Esophagus muscularis mucosa (tissue), 4 donors: ENCODE results near the gene AP2B1. TPM values are rescaled to one million over a fixed set of nuclear protein-coding genes. Genes with fewer than 3 reads are reported as not detected.

Experiments used
- DNase-seq: peaks from one replicate; pipeline ENCODE4 v3.0.0-alpha.2; 2017; ENCODE audit errors: extremely low spot score
- H3K27ac ChIP-seq, 4 donors: fragments of 200-600 bp; sonication (generic); replicated peaks in 1 of 4; 1 replicate in 3 of 4; 2 replicates in 1 of 4; pipeline ENCODE4 v1.5.1; 2016 to 2019; ENCODE audit warnings: mild to moderate bottlenecking in 1 of 4
- H3K27me3 ChIP-seq, 4 donors: fragments of 200-600 bp; sonication (generic); one replicate each; pipeline versions ENCODE4 v1.5.1 to v1.6.0; 2016 to 2019
- H3K36me3 ChIP-seq, 4 donors: fragments of 200-600 bp; sonication (generic); one replicate each; pipeline ENCODE4 v1.5.1; 2016 to 2019
- H3K4me1 ChIP-seq, 4 donors: fragments of 200-600 bp; sonication (generic); one replicate each; pipeline ENCODE4 v1.5.1; 2016 to 2019
- H3K4me3 ChIP-seq, 4 donors: fragments of 200-600 bp; sonication (generic); 1 replicate in 2 of 4; 2 replicates in 2 of 4; pipeline ENCODE4 v1.5.1; 2016 to 2019; ENCODE audit warnings: mild to moderate bottlenecking in 4 of 4, moderate library complexity in 1 of 4
- H3K9me3 ChIP-seq, 4 donors: fragments of 200-600 bp; sonication (generic); 1 replicate in 3 of 4; 2 replicates in 1 of 4; pipeline ENCODE4 v1.5.1; 2016 to 2019
- CTCF ChIP-seq, 3 experiments: fragments of 200-600 bp in 2 of 3; fragments of 450-650 bp in 1 of 3; sonication (generic) in 2 of 3; IDR thresholded peaks; one replicate each; pipeline ENCODE4 v1.5.1; 2017 to 2019; ENCODE audit warnings: antibody characterized with exemption in 3 of 3, mild to moderate bottlenecking in 2 of 3, moderate library complexity in 1 of 3
- EP300 ChIP-seq: sonication (generic); formaldehyde crosslinking; IDR thresholded peaks from one replicate; pipeline ENCODE4 v1.6.1; 2017; ENCODE audit warnings: antibody characterized with exemption
- POLR2A ChIP-seq: fragments of 450-650 bp; IDR thresholded peaks from one replicate; pipeline ENCODE4 v1.6.1; 2017; ENCODE audit warnings: antibody characterized with exemption, moderate library complexity, mild to moderate bottlenecking, low read depth
- POLR2AphosphoS5 ChIP-seq, 2 donors: sonication (generic); formaldehyde crosslinking; IDR thresholded peaks; one replicate each; pipeline ENCODE4 v1.6.1; 2017; ENCODE audit warnings: antibody characterized with exemption in 2 of 2
- WGBS: methylation state at CpG from one replicate; pipeline ENCODE4 v1.1.5; 2018; 5-methylcytosine and 5-hydroxymethylcytosine counted together
- intact Hi-C: fragments of 100-400 bp; cut with DNase I; formaldehyde crosslinking; loops from one replicate; pipeline ENCODE4 v1.15.1; 2023
- total RNA-seq, 4 donors: library from RNA; depleted of rRNA; stranded (reverse); fragments of >200 nt; gene quantifications; one replicate each; pipeline versions ENCODE4 v1.1.0 to v1.2.1, GENCODE V29; 2016

The AP2B1 gene
- total RNA-seq, 4 donors from 2014 or later = 108 to 276 (median 155) TPM

- Histone ChIP-seq H3K27me3 (peaks cover 3 to 67% (median 28%) of the 10 kb centered on the region in 4 donors), H3K9me3 (no peaks in the 10 kb centered on the region), H3K36me3 (no peaks in the 10 kb centered on the region), H3K27ac (no peak overlapping the region), H3K4me1 (peaks cover 7 to 13% (median 12%) of the 10 kb centered on the region in 4 donors), H3K4me3 (peak overlapping the region; percentile 19 to 34 (median 25))
- DNase-seq = no peak
- TF ChIP-seq POLR2AphosphoS5 (IDR thresholded peaks at IDR 0.05) = no peak
- TF ChIP-seq POLR2A = no peak
- no peak for TF ChIP-seq EP300
- peak in 1 of 3 experiments; percentile 5 for TF ChIP-seq CTCF (IDR thresholded peaks at IDR 0.05)
- intact Hi-C loops = no loop called here
- WGBS = 15% methylated on average over 40 of the region's 73 CpGs
Observed at GRCh38 chr17:35740997-35741931, 154.1 kb downstream of the AP2B1 start.

- H3K27ac ChIP-seq = no peak overlapping the region
- no peak for DNase-seq
- no peaks in the 10 kb centered on the region for H3K36me3 ChIP-seq
- 71% methylated on average over 7 of the region's 7 CpGs for WGBS
- peaks cover 7 to 20% (median 17%) of the 10 kb centered on the region in 4 donors for H3K4me1 ChIP-seq
- no peak for TF ChIP-seq POLR2AphosphoS5 (IDR thresholded peaks at IDR 0.05)
- no peak for TF ChIP-seq EP300
- no peak for TF ChIP-seq POLR2A
- TF ChIP-seq CTCF (IDR thresholded peaks at IDR 0.05) = no peak
- H3K9me3 ChIP-seq = no peaks in the 10 kb centered on the region
- intact Hi-C loops = no loop called here
- H3K27me3 ChIP-seq = peaks cover 3 to 78% (median 28%) of the 10 kb centered on the region in 4 donors
- H3K4me3 ChIP-seq = no peak overlapping the region
Observed at GRCh38 chr17:35742496-35742895, 155.4 kb downstream of the AP2B1 start.

GRCh38 chr17:35742896-35743477, 155.9 kb downstream of the AP2B1 start:
- H3K27me3 ChIP-seq = peaks cover 3 to 83% (median 28%) of the 10 kb centered on the region in 4 donors
- TF ChIP-seq CTCF (IDR thresholded peaks at IDR 0.05) = no peak
- TF ChIP-seq POLR2A = no peak
- no peak for TF ChIP-seq EP300
- no peak for TF ChIP-seq POLR2AphosphoS5 (IDR thresholded peaks at IDR 0.05)
- H3K4me1 ChIP-seq = peaks cover 7 to 22% (median 20%) of the 10 kb centered on the region in 4 donors
- WGBS = 76% methylated on average over 7 of the region's 7 CpGs
- H3K36me3 ChIP-seq = no peaks in the 10 kb centered on the region
- no peak overlapping the region for H3K4me3 ChIP-seq
- no peak for DNase-seq
- no peak overlapping the region for H3K27ac ChIP-seq
- H3K9me3 ChIP-seq = no peaks in the 10 kb centered on the region
- intact Hi-C loops = no loop called here

- H3K27me3 ChIP-seq = peaks cover 8 to 91% (median 30%) of the 10 kb centered on the region in 4 donors
- WGBS = 34% methylated on average over 7 of the region's 7 CpGs
- intact Hi-C loops = no loop called here
- H3K36me3 ChIP-seq = no peaks in the 10 kb centered on the region
- H3K4me3 ChIP-seq = no peak overlapping the region
- H3K9me3 ChIP-seq = no peaks in the 10 kb centered on the region
- no peak for DNase-seq
- peaks cover 7 to 25% (median 20%) of the 10 kb centered on the region in 4 donors for H3K4me1 ChIP-seq
- H3K27ac ChIP-seq = no peak overlapping the region
- no peak for TF ChIP-seq EP300
- no peak for TF ChIP-seq POLR2A
- TF ChIP-seq POLR2AphosphoS5 (IDR thresholded peaks at IDR 0.05) = no peak
- TF ChIP-seq CTCF (IDR thresholded peaks at IDR 0.05) = no peak
Observed at GRCh38 chr17:35743626-35744328, 156.7 kb downstream of the AP2B1 start.
